ENCODE measurements around the gene DHRS7. TPM values are rescaled to one million over a fixed set of nuclear protein-coding genes. Genes with fewer than 3 reads are reported as not detected.

The DHRS7 gene
- total and polyA plus RNA-seq, 2 experiments from 2014 or later, result 39.3 to 39.4 TPM

DNA sequence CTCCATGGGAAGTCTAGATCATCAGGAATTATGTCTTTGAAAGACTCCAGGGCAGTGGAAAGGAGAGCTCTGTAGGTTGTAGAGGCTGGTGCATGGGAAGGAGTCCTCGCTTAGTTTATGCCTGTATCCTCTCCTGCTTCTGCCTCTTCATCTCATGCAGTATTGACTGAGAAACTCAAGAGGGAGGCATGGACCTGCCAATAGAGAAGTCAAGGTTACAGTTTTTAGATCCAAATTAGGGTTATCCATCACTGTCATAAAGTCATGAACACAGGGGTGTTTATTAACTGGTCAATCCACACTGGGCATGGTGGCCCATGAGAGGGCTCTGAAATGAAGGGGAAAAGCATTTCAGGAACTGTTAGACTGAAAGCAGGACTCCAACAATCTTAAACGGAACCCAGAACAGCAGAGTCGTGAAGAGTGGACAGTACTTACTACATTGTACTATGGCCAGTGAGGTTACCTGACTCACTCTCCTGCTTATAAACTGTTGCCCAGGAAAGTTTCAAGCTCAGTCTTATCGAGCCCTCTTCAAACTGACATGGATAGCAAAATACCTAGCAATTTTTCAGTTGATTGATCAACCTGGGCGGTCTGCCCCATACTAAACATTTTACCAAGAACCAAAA is 30.1 kb upstream of the DHRS7 start:
- peak; percentile 76 for ATAC-seq
- no peak overlapping the region for H3K27ac Mint-ChIP-seq
- peak overlapping the region; percentile 64; the same call in 1 of the 2 replicates for H2AFZ ChIP-seq

GRCh38 chr14:60189923-60190840 is 25.0 kb upstream of the DHRS7 start:
- H3K36me3 ChIP-seq (ENCODE audit: insufficient read depth), result no peaks in the 10 kb centered on the region
- no peaks in the 10 kb centered on the region for H3K9me2 ChIP-seq (ENCODE audit: insufficient read depth)
- H3K4me1 ChIP-seq (ENCODE audit: insufficient read depth), result no peaks in the 10 kb centered on the region
- no peak for DNase-seq (ENCODE audit: low spot score)
- no peaks in the 10 kb centered on the region for H3K79me2 ChIP-seq (replicated peaks; ENCODE audit: insufficient read depth)
- TF ChIP-seq ZNF331 (CRISPR knock-in tag; IDR thresholded peaks at IDR 0.05; ENCODE audit: low read depth) (no peak), EZH2 (IDR thresholded peaks at IDR 0.05; ENCODE audit: low read depth, unreplicated experiment) (no peak), STAT1 (IDR thresholded peaks at IDR 0.05; ENCODE audit: unreplicated experiment) (no peak), NANOG (IDR thresholded peaks at IDR 0.05; ENCODE audit: borderline replicate concordance) (no peak), CREB1 (CRISPR knock-in tag; IDR thresholded peaks at IDR 0.05; ENCODE audit: low read depth) (no peak)
- no peak overlapping the region for H3K27ac ChIP-seq (ENCODE audit: low read depth)
- no peak for ATAC-seq
- H3K9me3 Mint-ChIP-seq, result no peaks in the 10 kb centered on the region
- H3K27me3 ChIP-seq (ENCODE audit: insufficient read depth), result no peaks in the 10 kb centered on the region
- no peak overlapping the region for H3K4me2 ChIP-seq
- H3K36me3 Mint-ChIP-seq (ENCODE audit: low read depth), result no peaks in the 10 kb centered on the region
- no peak overlapping the region for H2AFZ ChIP-seq
- H3K4me1 Mint-ChIP-seq, result peaks cover 5% of the 10 kb centered on the region; the same call in 2 of the 3 replicates
- H3K27ac Mint-ChIP-seq, result no peak overlapping the region
- no peak overlapping the region for H3K4me3 ChIP-seq
- H3K4me3 Mint-ChIP-seq, result no peak overlapping the region
- no peaks in the 10 kb centered on the region for H4K20me1 ChIP-seq (replicated peaks; ENCODE audit: insufficient read depth)
- no peaks in the 10 kb centered on the region for H3K27me3 Mint-ChIP-seq (ENCODE audit: insufficient read depth, low read depth, poor library complexity)
- H3F3A ChIP-seq (replicated peaks; ENCODE audit: low read depth), result no peaks in the 10 kb centered on the region

More for the DNA sequence above, 30.1 kb upstream of the DHRS7 start:
- Histone ChIP-seq H3K4me2 (0 out of 2 replicates have a peak overlapping the region, but pooled peaks have one; percentile 18), H3K36me3 (ENCODE audit: insufficient read depth) (no peaks in the 10 kb centered on the region), H3K79me2 (replicated peaks; ENCODE audit: insufficient read depth) (no peaks in the 10 kb centered on the region), H4K20me1 (replicated peaks; ENCODE audit: insufficient read depth) (no peaks in the 10 kb centered on the region), H3K4me3 (no peak overlapping the region), H3K9me2 (ENCODE audit: insufficient read depth) (peaks cover 3% of the 10 kb centered on the region), H3K27ac (ENCODE audit: low read depth) (no peak overlapping the region), H3K4me1 (ENCODE audit: insufficient read depth) (peaks cover 22% of the 10 kb centered on the region), H3K27me3 (ENCODE audit: insufficient read depth) (no peaks in the 10 kb centered on the region), H3F3A (replicated peaks; ENCODE audit: low read depth) (no peaks in the 10 kb centered on the region)
- Mint-ChIP-seq H3K4me3 (no peak overlapping the region), H3K9me3 (peaks cover 10% of the 10 kb centered on the region), H3K4me1 (peaks cover 17% of the 10 kb centered on the region), H3K27me3 (ENCODE audit: insufficient read depth, low read depth, poor library complexity) (no peaks in the 10 kb centered on the region), H3K36me3 (ENCODE audit: low read depth) (no peaks in the 10 kb centered on the region; the same call in 2 of the 3 replicates)
- TF ChIP-seq EZH2phosphoT487 (IDR thresholded peaks at IDR 0.05; ENCODE audit: unreplicated experiment) (no peak), ZNF331 (CRISPR knock-in tag; IDR thresholded peaks at IDR 0.05; ENCODE audit: low read depth) (no peak), NANOG (IDR thresholded peaks at IDR 0.05; ENCODE audit: borderline replicate concordance) (no peak), CREB1 (CRISPR knock-in tag; IDR thresholded peaks at IDR 0.05; ENCODE audit: low read depth) (no peak)
- TF ChIP-seq, protein P1, sequence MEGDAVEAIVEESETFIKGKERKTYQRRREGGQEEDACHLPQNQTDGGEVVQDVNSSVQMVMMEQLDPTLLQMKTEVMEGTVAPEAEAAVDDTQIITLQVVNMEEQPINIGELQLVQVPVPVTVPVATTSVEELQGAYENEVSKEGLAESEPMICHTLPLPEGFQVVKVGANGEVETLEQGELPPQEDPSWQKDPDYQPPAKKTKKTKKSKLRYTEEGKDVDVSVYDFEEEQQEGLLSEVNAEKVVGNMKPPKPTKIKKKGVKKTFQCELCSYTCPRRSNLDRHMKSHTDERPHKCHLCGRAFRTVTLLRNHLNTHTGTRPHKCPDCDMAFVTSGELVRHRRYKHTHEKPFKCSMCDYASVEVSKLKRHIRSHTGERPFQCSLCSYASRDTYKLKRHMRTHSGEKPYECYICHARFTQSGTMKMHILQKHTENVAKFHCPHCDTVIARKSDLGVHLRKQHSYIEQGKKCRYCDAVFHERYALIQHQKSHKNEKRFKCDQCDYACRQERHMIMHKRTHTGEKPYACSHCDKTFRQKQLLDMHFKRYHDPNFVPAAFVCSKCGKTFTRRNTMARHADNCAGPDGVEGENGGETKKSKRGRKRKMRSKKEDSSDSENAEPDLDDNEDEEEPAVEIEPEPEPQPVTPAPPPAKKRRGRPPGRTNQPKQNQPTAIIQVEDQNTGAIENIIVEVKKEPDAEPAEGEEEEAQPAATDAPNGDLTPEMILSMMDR (conservative IDR thresholded peaks at IDR 0.05; ENCODE audit: low read depth in 2 of 2), result peak; percentile 56 to 77
- peak; percentile 47 for DNase-seq (ENCODE audit: low spot score)
